ENCODE results near the gene ACOXL.
A peak's percentile ranks its signal among the peaks of the same experiment; 100 is the strongest.

The ACOXL gene

DNA sequence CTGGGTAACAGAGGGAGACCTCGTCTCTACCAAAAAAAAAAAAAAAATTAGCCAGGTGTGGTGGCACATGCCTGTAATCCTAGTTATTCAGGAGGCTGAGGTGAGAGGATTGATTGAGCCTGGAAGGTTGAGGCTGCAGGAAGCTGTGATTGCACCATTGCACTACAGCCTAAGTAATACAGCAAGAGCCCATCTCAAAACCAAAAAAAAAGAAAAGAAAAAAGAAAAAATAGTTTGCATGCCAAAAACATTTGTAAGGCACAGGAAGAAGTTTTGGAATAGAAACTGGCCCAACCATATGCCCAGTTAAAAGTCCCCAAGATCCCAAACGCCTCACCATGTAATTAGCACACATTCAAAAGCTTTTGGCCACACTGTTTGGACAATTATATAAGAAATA lies 13.4 kb upstream of the ACOXL start:
- FAIRE-seq, result no peak

DNA sequence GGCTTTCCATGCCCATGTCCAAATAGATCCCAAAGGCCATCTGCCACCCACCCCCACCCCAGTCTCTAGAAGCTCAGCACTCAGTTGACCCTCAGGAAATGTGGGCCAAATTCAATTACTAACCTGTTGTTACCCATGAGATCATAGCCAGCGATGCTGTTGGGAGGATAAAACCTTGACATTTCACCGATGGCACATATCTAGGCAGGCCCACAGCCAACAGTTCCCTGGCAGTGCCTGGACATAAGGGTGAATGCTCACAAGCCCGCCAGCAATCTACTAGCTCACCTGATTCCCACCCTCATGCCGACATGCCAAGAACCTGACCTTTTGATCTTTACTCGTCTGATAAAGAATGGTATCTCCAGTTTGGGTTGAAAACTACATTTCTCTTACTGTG lies 11.8 kb upstream of the ACOXL start:
- FAIRE-seq, result no peak

DNA sequence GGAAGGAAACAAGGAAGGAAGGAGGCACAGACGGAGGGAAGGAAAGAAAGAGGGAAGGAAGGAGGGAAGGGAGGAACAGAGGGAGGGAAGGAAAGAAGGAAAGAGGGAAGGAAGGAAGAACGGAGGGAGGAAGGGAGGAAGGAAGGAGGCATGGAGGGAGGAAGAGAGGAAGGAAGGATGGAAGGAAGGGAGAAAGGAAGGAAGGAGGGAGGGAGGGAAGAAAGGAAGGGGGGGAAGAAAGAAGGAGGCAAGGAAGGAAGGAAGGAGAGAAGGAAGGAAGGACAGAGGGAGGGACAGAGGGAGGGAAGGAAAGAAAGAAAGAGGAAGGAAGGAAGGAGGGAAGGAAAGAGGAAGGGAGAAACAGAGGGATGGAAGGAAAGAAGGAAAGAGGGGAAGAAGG lies 7.6 kb upstream of the ACOXL start:
- FAIRE-seq, result no peak

DNA sequence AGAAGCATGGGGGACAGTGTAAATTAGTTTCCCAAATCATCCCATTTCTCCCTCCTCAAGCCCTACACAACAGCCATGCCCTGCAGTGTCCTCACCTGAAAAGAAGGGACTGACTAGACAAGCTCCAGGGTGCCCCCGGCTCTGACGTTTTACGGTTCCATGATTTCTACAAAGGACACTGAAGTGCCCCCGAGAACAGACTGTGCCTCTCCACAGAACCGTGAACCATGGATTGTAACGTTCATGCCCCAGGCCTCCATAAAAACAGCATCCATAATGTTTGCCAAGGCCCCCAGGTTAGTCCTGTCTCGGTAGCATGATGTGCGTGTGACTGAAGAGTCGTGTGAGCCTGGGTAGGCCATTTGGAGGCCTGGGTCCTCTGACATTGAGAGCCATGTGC lies 7.0 kb upstream of the ACOXL start:
- no peak for FAIRE-seq

DNA sequence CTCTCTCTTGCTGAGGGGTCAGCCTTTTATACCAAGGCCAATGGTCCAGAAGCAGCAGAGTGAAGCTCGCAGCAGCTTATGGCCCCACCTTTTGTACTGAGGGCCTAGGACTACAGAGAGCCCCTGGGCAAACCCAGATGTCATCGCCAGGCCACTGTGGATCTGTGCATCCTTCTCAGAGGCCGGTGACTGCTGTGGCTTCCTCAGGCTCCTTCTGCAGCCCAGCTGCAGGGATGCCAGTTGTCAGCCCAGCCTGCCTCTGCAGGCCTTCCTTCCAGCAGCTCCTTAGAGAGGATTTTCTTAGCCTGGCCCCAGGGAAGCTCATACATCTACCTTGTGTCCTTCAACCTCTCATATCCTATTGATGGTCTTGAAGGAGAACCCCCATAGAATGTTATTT lies 6.5 kb upstream of the ACOXL start:
- no peak for FAIRE-seq

DNA sequence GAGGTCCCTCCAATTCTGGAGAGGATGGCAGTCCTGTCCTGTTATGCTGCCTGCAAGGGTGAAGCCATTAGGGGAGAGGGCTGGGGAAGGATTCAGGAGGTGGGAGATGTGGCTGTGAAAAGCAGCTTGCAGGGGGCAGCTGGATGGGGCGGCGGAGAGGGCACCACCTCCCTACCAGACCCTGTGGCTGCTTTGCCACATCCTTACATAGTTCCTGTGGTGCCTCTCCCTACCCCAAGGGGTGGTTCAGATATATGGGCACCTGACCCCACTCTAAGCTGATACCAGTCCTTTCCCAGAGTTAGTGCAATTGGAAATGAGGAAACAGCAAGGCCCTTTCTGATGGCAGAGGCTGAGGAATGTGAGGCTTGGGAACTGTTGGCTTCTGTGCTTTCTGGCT lies 6.1 kb upstream of the ACOXL start:
- FAIRE-seq, result no peak

DNA sequence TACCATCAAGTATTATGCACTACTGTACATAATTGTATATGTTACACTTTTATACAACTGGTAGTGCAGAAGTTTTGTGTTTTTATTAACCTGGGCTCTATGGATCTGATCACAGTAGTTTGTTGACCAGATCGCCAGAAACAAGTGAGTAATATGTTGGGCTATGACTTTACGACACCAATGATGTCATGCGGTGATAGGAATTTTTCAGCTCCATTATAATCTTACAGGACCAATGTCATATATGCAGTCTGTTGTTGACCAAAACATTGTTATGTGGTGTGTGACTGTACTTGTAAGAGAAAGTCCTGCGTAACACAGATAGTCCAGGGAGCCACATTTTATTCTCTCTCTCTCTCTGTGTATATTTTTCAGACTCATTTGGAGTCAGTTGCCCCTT lies 4.5 kb upstream of the ACOXL start:
- no peak for FAIRE-seq

DNA sequence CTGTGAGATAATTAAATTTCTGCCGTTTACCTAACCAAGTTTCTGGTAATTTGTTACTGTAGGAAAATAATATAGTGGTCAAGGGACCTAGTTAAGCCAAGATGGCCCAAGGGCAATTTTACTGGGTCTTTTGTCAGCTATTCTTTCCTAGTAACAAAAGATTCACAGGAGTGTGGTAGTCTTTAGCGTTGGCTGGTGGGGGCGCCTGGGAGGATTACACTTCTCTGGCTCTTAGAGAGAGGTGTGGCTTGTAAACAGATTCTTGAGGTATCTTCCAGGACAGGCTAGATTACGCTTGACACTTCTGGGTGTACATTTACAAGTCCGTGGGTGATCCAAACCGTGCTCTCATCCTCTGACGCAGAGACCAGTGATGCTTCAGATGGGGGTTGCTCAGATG lies 3.3 kb upstream of the ACOXL start:
- no peak for FAIRE-seq

DNA sequence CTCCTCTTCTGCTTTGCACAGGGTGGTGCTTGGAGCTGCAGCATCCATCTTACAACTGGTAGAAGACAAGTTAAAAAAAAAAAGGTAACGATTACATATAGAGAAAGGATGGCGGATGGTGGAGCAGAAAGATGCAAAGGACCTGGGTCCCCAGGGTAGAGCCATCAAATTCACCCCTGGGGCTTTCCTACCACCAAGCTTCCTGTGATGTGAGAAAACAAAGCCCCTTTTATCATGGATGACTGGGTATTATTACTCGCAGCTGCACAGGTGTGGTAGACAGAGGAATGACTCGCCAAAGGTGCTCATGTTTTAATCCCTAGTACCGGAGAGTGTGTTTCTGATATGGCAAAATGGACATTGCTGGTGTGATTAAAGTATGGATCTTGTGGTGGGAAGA lies 1.3 kb upstream of the ACOXL start:
- FAIRE-seq, result no peak

DNA sequence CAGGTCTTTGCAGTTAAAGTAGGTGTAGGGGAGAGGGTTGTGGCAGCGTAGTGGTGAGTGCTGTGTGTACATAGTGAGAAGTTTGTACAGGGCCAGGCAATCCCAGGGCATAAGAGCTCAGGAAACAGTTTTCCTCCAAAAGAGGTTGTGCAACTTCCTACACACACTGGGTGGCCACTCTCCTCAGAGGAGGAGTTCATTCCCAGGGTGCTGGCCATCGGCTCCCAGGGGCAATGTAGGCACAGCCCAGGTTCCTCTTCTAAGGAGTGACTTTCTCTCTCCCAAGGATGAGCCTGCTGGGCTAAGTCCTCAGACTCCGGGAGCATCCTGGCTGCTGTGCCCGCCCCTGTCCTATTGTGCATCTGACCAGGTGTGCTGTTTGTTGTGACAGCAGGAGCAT lies 3.0 kb downstream of the ACOXL start:
- no peak for FAIRE-seq

DNA sequence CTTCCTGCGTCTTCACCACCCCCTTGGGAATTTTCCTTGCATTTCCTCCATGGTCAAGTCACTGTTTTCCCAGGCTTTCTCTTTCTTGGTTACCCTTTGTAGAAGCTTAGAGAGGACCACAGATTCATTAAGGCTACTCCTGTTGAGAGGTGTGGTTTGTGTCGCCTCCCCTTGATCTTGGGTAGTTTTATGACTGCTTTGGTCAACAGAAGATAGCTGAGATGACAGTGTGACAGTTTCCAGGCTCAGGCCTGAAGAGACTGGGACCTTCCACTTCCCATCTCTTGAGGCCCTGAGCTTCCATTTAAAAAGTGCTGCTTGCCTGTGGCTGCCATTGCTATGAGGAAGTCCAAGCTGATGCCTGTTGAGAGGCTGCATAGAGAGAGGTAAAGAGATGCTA lies 5.4 kb downstream of the ACOXL start:
- FAIRE-seq, result no peak

DNA sequence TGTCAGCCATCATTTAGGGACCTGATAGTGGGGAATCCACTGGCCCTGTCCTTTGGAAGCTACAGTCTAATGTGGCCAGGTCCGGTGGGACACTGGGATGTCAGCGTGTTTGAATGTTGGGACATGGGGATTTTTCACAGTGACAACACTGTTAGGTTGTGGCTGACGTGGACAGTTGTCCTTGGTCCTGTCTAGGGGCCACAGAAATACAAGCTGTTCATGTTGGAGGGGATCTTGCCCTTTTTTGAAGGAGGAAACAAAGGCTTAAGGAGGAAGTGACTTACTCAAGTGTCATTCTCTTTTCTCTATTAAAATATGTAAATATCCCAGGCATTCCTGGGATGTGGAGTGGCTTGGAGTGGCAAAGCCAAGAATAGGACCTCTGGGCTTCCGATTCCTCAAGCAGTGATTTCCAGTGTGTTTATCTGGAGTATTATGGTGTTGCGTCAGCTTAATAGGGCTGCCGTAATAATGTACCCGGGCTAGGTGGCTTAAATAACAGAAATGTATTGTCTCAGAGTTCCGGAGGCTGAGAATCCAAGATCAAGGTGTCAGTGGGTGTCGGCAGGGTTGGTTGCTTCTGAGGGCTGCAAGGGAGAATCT lies 8.5 kb downstream of the ACOXL start:
- no peak for FAIRE-seq

DNA sequence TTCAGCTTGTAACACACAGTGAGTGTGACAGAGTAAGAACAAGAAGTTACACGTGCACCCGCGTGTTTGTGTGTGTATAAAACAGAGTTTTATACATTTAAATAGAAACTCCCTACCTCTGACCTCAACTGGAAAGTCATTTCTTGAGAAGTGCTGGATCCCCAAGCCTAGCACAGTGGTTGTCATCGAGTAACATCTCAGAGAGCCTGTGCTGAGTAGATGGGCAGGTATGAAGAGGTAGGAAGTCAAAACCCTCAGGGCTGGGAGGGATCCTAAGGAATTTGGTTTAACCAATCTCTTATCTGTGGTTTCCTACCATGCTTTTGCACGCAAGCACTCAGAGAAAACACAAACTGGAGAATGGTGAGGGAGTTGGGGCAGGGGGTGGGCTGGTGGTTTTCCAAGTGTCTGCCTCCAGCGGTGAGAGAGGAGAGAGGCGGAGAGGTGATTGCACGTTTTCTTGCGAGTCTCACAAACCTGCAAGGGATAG lies 9.2 kb downstream of the ACOXL start:
- FAIRE-seq, result no peak

DNA sequence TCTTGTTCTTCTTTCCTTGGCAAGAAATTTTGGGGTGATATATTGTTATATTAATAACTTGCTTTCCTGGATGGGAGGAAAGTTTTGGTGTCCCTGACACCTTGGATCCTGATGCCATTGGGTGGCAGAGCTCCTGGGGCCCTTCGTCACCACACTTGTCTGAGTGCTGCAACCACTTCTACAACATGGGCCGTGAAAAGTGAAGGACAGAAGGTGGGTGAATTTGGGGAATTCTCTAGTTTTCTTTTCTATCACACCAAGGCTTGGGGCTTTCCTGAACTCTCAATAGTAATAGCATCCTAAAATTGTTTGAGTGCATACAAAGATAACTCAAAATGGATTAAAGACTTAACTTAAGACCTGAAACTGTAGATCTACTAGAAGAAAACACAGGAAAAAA lies 10.0 kb downstream of the ACOXL start:
- FAIRE-seq, result no peak

DNA sequence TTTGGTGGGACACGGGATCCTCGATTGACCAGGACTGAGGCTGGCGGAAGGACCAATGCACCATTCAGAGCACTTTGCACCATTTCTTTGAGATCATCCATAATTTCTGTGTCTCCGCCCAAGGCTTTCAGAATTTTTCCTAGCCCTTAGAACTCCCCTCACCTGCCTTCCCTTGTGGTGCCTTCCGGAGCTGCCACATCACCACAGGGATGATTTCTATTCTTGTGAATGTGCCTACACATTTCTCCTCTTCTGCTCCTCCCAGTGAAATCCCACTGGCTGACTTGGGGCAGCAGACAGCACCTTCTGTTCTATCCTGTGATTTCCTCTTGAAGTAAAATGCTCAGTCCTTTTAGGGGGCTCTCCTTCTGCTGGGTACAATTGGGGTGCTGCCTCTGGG lies 11.2 kb downstream of the ACOXL start:
- FAIRE-seq, result no peak

DNA sequence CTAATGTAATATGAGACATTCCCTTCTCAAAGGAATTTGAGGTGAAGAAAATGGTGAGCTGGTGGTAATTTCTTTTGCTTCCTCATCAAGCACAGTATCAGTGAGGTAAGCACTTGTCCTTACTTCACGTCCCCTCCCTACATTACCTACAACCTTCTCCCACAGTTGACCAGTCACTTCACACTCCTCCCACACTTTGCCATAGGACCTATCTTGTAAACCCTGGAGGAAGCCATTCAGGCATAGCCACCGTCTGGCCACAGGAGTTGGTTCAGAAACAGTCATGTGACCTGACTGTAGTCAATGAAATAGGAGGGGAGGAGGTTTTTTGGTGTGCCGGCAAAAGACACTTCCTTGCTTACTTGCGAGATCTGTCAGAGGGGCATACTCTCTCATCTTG lies 12.1 kb downstream of the ACOXL start:
- FAIRE-seq, result no peak

DNA sequence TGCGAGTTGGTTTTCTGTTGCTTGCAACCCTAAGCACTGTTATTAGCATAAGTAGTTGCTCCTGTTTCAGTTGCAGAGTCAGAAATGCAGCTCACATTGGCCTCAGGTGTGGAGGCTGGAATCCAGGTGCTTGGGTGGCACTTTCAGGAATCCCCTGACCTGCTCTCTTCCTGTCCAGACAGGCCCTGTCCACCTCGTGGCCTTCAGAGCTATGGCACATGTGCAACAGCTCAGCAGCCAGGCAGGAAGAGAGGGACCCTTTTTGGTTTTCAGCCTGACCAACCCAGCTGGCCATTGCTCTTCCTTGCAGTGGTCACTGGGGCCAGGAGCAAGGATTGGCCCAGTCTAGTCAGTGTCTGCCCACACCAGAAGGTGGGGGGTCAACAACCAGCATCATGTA lies 12.7 kb downstream of the ACOXL start:
- no peak for FAIRE-seq

DNA sequence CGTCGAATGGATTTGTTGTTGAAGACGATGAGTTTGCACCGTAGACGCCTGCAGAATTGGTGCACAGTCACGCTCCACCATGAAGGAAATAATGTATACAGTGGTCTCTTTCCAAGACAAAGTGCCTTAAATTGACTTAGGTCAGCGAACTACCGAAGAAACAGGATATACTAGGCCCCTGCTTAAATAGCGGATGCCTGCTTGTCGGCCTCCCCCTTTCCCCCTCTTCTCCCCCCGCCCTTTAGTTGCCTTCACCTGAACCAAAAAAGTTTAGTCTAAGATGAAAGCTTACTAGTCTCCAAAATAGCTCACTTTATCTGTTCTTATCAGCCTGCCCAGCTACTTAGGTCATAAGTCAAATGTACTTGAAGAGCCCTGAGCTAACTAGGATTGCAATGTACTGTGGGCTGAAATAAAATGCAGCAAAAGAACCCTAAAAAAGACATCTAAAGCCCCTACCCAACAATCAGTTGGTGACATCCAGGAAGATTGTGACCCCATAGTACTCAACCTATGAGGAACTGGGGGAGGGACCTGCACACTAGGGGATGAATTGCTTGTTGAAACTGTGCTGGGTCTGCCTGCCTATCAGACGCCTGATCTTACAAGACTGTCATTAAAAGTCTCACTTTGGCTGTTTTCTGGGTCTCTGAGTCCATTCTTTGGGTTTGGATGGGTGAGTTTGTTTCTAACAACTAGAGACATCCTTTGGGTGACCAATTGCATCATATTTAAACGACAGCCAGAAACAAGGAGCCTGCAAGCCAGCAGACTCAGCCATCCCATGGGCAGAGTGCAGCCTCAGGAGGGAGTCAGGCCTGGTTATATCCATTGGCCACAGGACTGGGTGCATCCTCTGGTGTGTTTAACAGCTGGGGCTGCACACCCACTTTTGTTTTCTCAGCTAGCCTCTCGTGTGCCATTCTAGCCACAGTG lies 14.5 kb downstream of the ACOXL start:
- FAIRE-seq, result no peak

DNA sequence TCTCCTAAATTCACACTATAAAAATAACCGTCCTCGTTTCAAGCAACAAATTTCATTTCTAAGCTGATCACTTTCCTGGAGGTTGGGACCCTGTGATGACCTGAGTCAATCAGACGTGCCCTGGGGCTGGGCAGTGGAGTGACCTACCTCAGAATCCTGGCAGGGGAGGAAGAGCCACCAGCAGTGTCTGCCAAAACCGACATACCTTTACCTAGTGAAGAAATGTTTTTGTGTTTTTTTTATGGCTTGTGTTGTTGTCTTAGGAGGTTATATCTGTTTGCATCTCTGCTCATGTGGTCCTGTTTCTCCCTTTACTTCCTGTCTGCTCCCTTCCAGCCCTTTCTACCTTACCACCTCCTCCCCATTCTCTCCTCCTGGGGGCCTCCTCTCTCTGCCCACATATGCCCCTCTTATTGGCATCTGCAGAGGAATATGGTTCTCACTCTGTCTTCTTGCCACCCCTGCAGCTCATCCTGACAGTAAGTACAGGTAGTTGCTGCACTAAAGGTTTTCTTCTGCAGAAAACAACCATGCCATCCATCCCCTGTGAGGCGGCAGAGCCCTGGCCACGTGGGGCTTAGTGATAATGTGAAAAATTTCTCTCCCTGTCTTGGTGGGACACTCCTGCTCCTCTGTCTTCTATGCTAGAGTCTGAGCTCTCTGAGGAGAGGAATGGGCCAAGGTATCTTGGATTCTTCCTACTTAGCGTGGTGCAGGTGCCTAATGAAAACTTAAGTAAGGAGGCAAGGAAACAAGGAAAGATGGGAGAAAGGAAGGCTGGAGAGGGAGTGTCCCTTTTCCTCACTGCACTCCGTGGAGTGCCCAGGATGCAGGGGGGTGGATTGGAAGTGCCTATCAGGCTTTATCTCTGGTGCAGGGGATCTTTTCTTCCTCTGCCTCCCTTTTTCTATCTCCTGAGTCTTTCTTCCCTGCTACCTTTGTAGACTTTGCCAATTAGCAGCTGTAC lies 15.4 kb downstream of the ACOXL start:
- FAIRE-seq, result no peak

DNA sequence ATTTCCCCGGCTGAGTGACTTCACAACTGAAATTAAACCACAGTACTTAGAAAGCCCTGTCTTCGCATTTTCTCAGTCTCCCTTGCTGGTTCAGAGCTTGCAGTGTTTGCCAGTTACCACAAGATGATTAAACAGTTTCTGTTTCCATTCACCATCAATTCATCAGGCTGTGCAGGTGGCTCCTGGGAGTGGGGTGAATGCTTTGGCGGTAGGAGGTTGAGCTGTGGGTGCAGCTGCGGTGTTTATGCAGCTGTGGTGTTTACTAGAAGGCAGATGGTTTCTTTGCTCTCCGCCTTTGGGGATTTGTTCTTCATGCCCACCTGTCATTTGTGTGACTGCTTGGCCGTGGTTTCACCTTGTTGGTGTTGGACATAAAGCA lies 16.1 kb downstream of the ACOXL start:
- FAIRE-seq, result no peak

DNA sequence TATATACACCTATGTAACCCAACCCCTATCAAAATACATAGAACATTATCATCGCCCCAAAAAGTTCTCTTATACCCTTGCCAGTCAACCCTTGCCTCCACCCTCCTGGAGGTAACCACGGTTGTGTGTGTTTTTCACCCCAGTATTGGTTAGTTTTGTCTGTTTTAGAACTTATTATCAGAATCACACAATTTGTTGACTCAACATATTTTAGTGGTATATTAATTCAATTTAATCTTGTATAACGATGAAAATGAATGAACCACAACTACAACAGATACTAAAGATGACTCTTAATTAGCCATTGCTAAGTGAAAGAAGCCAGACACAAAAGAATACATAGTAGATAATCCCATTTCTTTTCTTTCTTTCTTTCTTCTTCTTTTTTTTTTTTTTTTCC lies 19.3 kb downstream of the ACOXL start:
- FAIRE-seq, result no peak

DNA sequence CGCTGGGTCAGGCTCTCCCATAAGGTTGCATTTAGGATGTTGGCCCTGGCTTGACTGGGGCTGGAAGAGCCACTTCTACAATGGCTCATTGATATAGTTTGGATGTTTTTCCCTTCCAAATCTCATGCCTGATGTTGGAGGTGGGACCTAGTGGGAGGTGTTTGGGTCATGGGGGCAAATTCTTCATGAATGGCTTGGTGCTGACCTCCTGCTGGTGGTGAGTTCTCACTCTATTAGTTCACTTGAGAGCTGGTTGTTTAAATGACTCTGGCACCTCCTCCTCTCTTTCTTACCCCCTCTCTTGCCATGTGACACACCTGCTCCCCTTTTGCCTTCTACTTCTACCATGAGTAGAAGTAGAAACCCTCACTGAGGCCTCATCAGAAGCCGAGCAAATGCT lies 20.5 kb downstream of the ACOXL start:
- FAIRE-seq, result no peak

DNA sequence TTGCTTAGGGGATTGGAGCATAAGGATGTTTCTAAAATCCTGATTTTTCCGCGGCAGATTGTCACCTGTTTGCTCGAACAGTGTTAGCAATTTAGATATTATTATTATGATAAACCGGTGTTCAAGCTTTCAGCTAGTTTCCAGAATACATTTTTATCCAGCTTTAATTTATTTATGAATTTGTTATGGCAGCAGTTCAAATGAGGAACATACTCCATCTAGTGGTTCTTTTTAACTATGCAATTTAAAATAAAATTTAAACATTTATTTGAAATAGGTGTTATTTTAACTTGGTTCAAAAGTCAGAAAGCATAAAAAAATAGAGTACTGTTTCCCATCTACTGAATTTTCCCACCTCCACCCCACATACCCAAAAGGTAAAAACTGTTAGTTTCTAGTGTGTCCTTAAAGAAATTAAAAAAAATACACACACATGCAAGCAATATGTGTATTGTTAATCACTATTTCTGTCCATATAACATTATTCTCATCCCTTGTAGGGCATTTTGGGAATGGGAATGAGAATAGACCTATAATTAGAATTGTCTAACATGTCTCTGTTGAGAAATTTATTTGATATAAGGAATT lies 23.2 kb downstream of the ACOXL start:
- FAIRE-seq, result peak; percentile 86
